GM19035 (cell line): Measurements from ENCODE around the gene SCN2B.
A peak's percentile ranks its signal among the peaks of the same experiment; 100 is the strongest.

Source experiments
- ATAC-seq: cut with Tn5 transposase; IDR thresholded peaks from one replicate; pipeline ENCODE4 v1.9.1; 2021; ENCODE audit not compliant: unreplicated experiment

SCN2B gene

DNA sequence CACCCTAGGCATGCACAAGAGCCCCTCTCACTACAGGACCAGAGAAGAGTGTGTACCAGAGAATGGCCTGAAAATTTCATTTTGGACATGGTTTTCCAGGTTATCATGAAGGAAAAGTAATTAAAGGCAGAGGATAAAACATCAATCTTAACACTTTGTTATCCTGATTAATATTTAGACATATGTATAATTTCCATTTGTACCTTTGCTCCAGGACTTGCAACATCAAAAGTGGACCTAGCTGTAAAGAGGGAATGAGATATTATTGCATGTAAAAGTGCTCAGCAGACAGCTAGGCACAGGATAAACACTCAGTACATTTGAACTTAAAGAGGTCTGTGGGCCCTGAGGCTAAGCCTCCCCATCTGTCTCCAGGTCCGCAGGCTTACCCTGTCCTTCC, 21.8 kb downstream of the SCN2B start:
- ATAC-seq, result no peak

DNA sequence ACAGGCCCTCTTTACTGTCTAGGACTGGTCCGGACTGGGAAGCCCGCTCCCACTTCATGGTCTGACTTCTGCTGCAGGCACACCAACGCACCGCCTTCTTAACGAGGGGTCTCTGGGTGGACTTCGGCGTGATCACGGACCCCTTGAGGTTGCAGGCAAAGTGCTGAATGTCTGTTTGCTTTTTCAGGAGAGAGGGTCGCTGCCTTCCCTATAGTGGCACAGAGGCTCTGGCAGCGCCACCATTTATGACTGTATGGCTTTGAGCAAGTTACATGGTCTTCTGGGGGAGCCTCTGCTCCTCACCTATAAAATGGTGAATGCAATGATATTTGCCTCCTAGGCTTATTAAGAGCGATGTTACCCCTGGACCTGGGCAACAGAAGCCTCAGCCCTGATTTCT, 22.5 kb downstream of the SCN2B start:
- no peak for ATAC-seq

DNA sequence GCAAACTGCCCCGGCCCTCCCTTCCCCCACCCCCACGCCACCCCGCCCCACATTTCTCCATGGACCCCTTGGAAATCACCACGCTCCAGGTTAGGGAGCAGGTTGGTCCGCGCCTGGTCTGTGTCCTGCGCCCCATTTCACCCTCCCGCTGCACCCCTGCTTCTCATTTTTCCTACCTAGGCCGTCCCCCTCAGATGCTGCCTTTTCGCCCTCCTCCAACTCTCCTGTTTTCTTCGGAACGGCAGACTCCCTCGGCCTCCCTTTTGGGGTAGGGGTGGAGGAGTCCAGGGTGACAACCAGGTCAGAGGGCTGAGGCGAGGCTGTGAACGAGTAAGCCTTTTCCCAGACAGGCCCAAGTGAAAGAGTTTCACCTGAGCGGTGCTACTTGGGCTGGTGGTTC, 22.9 kb downstream of the SCN2B start:
- no peak for ATAC-seq

DNA sequence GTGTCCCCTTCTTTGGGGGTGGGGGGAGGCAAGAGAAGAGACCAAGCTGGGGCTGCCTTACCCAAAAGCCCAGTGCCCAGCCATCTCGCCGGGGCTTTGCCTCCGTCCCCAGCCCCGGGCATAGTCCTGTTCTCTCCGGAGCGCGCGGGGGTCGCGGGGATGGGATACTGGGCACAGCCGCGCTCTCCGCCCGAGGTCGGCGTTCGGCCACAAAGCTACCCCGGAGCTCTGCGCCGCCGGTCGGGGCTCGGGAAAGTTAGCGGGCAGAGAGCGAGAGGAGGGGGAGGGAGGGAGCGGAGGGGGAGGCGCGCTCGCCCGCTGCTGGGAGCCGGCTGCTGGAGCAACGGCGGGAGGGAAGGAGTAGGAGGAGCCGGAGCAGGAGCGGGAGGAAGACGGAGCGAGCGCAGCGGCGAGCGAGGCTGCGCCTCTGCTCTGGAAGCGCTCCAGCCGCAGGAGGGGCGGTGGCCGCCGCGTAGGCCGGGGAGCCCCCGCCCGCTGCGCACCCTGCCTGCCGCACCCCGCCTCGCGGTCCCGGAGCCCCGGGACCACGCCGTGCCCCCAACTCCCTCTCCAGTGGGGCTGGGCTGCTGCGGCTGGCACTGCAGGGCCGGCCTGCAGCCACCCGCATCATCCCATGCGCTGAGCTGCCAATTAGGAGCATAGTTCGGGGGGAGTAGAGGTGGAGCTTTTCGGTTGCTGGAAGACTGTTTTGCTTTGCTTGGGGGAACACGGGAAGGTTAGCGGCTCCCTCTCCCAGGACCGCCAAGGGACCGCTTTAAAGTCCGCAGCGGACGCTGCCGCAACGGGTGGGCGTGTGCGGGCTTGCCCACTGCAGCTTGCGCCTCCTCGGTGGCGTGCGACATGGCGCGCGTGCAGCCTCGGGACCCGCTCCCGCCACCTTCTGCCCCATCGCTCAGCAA, 23.6 kb downstream of the SCN2B start, which contains the start of gene SCN4B:
Gene SCN4B, minus strand, starts transcription at position 272 of the 920 bp plus-strand sequence. Its CDS starts 150 bp downstream, at position 122.
- no peak for ATAC-seq

DNA sequence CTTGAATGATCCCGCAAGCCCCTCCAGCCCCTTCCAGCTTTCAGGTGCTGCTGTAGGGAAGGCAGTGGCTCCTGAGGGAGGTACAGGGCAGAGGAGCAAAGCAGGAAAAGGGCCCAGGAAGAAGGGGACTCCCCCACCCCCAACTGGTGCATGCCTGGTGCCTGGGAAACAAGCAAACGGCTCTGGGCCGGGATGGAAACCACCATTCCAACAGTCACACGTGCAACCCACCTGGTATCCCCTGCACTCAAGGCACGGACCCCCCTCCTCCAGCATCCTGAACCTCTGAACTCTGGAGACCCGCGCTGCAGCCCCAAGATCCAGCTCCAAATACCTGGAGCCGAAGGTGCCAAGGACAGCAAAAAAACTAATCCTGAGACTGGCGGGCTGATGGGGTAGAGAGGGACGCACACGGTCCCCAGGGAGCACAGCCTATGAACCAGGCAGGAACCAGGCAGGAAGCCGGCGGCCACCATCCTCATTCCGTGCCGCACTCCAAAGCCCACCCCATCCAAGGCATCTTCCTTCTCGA, 24.4 kb downstream of the SCN2B start:
- ATAC-seq, result no peak

DNA sequence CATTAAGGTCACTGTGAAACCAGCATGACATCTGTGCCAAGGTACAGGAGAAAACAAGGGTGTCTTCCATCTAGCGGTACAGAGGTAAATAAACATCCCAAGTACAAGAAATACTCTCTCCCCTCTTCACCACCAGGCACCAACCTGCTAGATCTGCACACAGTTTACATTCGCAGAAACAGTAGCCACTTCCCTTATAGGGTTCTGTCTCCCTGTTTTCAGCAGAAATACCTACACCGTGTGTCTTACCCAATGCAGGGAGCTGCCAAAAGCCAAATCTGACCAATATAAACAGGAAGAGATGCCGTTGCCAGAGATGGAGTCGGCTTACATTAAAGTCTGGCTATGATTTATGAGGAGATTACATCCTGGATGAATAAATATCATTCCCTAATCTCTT, 25.0 kb downstream of the SCN2B start:
- no peak for ATAC-seq

DNA sequence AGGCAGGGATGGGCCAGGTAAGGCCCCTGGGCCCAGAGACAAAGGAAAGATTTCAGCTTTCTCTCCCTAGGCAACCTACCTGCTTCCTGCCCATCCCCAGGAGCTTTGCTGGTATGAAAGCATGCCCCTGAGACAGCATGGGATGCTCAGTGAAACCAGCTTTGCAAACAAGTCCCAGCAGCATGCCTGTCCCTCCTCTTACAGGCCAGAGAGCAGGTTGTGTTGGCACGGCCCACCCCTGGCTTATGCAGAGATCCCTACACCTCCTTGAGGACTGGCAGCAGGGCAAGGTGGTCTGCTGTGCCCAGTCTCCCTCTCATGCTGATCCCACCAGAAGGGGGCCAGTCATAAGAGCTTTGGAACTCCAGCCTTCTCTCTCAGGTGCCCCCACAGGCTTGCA, 26.9 kb downstream of the SCN2B start:
- no peak for ATAC-seq

DNA sequence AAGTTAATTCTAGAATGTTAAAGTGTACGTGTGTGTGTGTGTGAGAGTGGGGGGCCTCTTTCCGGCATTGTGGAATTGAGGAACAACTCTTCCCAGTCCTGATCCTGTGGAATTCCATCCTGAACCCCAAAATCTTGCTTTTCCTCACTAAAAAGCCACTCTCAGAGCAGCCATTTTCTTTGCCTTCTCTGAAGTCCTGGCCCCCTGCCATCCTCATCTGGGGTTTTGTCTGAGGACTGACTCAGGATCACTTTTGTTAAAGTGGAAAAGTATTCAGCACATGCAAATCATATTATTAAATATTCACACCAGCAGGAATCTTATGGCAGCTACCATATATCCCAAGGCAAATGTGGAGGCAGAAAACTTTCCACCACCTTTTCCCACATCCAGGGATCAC, 27.6 kb downstream of the SCN2B start:
- no peak for ATAC-seq

DNA sequence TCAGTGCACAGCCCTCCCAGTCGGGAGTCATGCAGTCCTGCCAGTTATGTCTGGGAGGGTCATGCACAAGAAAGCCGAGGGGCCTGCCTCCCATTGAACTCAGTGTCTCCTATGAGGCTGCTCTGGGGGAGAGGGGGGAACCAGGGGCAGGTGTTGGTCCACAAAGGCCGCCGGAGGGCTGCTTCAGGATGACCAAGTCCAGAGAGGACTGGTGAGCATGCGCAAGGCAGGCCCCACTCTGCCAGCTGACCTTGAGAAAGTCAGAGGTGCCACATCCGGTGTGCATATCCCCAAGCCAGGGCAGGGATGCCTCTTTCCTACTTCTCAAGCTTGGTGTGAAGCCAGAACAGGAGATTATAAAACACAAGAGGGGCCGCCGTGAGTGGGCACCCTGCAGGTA, 28.2 kb downstream of the SCN2B start:
- ATAC-seq, result no peak

DNA sequence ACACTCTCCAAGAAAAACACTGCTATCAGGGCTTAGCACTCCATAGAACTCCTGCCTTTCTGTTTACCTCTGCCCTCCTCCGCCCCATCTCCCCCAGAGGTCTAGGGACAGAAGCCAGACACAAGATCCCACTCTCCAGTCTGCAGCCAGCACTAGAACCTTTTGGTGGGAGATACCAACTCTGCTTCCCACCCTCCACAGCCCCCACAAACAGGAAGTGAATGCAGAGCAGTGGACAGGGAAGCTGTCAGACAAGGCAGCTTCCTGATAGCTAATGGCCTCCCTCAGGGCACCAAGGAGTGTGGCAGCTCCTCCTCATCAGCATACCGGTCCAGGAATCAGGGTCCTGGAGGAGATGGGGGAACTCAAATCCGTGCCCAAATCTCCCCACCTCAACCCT, 28.9 kb downstream of the SCN2B start:
- ATAC-seq, result no peak

DNA sequence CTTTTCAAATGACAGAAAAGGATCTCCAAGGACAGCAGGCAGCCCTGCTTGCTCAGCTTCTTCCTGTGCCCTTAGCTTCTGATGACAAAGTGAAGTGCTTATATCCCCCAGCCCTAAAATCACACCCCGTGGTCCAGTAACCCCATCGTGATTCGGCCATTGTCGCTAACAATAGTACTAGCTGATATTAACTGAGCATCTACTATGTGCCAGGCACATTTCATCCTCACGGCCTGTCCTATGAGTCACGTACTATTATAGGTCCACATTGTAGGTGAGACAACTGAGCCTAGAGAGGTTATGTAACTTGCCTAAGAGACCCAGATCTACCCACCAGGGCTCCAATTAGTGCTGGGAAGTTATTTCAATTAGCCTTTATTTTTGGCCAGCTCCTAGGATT, 29.9 kb downstream of the SCN2B start:
- no peak for ATAC-seq

DNA sequence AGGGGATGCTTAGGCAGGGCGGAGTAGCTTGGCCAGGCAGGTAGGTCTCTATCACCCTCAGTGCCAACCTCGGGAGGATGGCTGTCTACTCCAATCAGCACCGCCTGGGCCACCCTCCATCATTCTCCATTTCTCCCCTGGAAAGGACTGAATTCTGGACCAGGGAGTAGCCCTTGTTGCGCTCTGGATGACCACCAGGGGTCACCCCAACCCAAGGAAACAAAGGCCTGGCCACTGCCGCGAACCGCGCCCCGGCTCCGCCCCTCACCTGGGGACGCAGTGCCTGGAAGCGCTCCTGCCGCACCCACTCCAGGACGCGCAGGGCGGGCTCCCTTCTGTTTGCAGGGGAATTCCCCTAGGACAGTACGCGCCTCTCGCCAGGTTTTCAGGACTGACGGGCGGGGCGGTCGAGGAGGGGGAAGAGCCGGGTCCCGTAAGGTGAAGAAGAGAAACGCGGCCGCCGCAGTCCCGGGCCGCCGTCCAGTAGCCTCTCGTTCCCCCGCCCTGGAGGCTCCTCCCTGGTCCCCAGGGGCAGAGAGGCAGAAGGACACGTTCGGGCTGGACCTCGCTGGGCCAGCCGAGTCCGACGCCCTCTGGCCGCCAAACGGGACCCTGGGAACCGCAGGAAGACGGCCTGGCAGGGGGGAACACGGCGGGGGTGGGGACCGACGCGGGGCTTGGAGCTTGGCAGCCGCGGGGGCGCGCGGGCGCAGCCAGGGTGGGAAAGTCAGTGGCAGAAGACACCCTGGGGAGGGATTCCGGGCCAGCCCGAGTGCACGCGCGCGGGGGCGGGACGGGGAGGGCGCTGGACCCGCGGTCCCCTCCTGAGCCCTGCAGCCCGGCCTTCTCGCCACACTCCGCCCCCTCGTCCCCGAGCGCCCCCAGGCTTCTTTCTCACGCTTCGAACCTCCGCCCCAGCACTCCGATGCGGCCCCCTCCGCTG, 30.9 kb downstream of the SCN2B start:
- ATAC-seq, result peak; percentile 88

DNA sequence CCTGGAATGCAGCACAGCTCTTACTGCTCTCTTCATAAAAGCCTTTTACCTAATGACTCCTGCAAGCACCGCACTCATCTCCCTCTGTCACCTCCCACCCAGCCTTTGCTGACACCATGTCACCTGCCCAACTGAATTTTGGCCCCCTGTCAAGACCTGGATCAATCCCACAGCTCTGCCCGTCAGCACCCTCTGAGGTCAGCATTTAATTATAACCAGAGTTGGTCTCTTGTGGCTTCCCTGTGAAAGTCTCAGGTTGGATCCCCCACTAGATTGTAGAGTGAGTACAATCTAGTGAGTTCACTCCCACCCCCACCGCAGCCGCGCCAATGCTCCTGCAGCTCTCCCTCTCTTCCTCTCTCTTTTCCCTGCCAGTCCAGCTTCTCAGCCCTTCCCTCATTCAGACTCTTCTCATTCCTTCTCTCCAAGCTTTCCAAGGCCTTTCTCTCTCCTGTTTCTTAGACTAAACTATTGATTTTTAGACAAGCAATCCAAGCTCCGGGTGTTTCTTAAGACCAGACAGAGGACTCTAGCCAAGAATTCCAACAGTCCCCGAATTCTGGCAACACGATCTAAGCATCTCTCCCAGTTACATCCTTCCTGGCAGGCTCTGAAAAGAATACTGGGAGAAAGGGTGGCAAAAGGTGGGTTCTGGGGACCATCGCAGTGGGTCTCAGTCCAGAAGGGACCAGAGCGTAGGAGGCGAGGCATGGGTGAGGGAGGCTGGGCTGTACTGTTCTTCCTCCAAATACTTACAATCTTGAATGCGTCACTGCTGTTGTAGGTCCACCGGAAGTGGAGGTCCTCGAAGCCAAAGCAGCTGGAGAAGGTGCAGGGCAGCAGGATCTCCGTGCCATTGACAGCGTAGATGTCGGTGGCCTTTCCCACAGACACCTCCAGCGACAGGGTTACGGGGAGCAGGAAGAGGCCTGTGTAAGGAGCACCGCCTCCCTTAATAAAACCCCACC, 31.9 kb downstream of the SCN2B start:
- no peak for ATAC-seq

DNA sequence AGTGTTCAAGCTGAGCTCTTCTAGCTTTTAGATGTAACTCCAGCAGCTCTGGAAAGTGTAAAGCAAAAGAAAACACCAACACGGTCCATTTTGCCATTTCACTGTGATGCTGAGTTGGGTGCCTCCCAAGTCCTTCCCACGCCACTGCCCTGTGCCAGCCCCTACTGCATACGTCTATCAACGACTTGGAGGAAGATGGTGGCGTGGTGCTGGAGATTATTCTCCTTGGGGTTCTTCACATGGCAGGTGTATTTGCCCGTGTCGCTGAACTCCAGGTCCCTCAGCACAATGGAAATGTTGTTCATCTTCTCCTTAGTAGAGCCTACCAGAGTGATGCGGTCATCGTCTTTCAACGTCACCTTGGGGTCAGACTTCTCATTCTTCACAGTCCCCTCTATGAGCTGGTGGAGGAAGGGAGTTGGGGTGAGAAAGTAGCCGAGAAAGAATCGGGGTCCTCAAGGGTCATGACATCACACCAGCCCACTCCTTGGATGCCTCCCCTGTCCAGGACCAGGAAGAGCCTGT, 32.7 kb downstream of the SCN2B start:
- ATAC-seq, result no peak

DNA sequence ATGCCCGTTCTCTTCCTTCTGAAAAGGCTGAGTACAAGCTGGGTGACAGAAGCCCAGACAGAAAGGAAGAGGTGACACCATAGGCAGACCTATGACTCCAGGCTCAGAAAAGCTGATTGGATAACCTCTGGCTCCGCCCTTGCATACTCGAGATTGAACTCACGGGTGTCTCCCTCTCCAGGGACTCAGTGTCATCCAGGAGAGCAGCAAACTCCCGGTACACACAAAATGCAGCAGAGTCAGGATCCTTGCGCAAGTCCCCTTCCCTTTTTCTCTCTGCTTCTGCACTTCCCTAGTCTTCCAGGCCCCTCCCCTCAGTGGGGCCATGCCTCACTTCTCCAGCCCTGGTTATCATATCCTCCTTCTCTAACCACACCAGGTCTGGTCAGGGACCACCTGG, 33.6 kb downstream of the SCN2B start:
- ATAC-seq, result no peak

DNA sequence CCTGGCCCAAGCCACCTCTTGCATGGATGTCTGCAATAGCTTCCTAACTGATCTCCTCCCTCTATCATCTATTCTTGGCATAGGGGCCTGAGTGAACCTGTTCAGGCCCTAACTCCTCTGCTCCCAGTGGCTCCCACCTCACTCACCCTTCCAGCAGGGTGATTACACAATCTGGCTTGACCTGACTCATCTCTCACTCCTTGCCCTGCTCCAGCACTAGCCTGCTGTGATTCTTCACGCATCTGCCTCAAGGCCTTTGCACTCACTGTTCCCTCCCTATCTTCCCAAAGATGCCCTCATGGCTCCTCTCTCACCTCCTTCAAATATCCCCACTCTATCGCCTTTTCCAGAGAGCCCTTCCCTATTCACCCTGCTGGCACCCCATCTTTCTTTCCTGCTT, 34.4 kb downstream of the SCN2B start:
- ATAC-seq, result no peak

DNA sequence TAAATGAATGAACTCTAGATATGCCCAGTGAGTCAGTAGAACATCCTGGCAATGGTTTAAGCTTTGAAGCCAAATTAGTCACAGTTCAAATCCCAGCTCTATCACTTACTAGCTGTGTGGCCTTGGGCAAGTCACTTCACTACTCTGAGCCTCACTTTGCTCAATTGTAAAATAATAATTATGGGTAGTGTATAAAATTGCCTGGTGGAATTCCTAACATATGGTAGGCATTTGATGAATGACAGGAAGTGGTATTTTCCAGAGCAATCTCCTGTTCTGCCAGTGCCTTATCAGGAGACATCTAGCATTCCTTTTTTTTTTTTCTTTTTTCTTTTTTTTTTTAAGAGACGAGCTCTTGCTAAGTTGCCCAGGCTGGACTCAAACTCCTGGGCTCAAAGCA, 36.9 kb downstream of the SCN2B start:
- no peak for ATAC-seq

DNA sequence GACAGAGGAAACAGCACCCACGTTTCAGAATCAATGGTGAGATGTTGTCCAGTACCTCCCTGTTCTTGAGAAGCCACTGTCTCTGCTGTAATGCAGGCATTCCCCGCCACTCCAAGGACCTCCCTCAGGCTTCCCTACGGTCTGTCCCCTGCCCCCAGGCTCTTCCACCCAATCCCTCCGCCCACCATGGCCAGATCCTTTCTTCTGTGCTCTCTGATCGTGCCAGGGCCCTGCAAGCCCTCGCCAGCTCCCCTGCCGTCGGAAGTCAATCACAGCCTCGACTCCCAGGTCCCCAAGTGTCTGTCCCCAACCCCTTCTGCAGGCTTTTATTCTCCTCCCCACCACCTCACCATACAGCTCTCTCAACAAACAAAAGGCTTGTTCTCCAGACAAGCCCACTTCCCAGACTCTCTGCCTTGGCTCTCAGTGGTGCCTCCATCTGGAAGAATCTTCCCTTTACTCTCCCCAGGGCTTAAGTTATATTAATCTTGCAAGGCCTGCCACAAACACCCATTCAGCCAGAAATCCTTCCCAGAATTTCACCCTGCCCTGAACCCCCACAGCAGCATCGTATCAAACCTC, 37.5 kb downstream of the SCN2B start:
- no peak for ATAC-seq

DNA sequence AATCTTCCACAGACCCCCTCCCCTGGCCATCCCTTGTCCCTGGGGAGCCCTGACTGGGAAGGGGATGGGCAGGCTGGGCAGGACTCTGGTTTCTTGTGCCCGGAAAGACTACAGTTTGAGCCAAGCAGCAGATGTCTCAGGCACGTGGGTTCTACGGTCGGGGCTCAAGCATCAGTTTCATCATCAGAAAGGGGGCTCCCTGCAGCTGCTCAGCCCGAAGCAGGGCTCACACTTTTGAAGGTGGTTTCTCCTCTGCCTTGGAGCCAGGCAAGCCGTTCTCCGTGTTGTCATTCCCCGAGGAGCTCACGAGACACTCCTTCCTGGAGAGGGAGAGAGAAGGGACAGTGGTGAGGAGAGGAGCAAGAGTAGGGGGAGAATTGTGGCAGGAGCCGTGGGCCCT, 39.6 kb downstream of the SCN2B start:
- ATAC-seq, result no peak

DNA sequence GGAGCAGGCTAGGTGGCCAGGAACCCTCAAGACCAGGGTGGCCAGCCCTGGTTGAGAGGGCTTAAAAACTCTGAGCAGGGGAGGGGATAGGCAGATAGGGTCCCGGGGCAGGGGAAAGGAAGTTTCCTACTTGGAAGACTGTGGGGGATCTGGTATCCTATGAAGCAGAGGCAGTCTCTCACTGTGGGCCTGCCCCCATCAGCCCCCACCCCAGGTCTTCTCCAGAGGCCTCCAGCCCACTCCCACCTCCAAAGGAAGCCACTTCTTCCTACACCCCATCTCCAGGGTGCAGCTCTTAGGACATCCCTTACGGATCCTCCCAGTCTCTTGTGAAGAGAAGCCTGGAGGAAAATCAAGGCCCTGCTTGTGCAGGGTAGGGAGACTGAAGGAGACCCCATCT, 40.1 kb downstream of the SCN2B start:
- ATAC-seq, result no peak
